ENCODE measurements around the gene NCKAP5.

NCKAP5 gene

DNA sequence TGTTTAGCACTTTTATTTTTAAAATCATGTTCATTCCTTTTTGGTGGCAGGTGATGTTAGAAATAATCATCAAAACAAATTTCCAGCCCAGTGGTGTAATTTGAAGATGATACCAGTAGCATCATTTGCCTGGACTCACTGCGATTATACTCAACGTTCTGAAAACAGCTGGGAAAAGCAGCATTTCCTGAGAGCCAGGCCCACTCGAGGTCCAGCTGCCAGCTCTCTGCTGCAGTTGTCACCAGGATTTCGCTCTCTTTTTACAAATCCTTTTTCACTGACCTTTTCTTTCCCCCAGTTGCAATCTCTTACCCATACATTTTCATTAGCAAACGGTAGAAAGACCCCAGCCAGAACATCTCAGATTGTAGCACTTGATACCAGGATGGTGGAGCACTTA, 787.6 kb downstream of the NCKAP5 start:
- no peak for DNase-seq

DNA sequence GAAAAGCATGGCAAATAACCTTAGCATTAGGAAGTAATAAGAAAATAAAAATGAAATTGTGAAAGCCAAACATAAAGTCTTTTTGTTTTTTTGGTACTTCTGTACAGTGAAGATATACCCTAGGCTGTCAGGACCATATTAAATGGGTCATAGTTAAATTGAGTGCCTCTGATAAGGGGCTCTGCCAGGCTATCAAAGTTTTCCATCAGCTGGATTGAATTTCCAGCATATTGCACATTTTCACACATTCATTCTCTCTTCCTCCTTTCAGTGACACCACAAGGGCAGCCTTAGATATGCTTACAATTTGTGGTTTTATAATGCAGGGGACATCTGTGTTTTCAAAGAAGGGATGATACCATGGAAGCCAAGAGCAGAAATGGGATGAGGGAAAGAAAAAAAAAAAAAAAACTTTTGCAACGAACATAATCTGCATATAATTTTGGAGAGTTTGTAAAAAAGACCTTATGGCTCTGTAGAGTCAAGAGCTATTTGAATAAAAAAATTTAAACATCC, 789.0 kb downstream of the NCKAP5 start:
- no peak for DNase-seq

GRCh38 chr2:132776287-132776686, 792.0 kb downstream of the NCKAP5 start:
- no peak for DNase-seq

DNA sequence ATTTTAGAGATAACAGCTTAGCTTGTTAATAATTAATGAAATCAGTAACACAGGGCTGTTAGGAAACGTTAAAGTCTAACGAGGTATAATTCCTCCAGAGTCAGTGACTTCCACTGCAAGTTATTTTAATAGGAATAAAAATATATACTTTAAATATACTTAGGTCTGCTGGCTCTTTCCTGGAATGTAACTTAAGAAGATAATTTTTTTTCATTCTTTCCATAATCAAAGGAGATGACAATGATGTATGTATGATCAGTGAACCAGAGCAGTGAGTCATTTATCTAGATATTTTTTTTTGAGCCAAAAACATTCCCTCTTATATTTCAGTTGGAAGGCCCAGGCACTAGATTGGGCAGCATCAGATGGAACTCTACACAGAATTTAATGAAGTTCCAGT, 794.1 kb downstream of the NCKAP5 start:
- DNase-seq = no peak

GRCh38 chr2:132773331-132773730, 794.9 kb downstream of the NCKAP5 start:
- no peak for DNase-seq

DNA sequence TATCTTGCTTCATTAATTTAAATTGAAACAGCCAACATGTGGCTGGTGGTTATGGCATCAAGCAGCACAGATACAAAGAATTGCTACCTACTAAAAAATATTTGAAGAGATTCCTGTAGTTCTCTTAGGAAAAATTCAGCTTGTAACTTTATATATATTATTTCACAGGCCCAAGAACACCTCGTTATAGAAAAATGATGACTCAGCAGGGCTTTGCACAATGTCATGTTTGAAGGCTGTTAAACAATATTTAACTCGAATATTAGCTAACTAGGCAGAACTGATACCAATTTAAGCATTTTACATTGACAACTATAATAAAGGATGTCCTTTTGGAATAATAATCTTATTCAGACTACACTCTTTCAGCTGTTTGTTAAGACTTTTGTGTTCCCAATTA, 795.9 kb downstream of the NCKAP5 start:
- DNase-seq = no peak

GRCh38 chr2:132766573-132766972, 801.7 kb downstream of the NCKAP5 start:
- no peak for DNase-seq

DNA sequence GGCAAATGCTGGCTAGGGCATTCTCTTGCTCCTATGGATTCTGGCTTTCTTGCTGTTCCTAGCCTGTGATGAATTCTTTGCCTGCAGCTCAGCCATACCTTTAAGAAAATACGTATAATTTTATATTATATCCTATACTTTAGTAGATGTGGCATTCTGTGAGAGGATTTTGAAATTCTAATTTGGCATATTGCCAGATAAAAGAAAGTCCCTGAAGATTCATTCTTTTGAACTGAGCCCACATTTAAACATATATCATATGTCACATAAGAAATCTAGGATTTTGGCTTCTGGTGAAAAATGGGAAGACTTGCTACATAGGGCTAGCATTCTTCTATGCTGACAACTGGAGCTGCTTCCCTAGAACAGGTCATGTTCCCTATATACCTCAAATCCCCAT, 806.8 kb downstream of the NCKAP5 start:
- DNase-seq = no peak

- DNase-seq = no peak
Measured at GRCh38 chr2:132760971-132761370, 807.3 kb downstream of the NCKAP5 start.

DNA sequence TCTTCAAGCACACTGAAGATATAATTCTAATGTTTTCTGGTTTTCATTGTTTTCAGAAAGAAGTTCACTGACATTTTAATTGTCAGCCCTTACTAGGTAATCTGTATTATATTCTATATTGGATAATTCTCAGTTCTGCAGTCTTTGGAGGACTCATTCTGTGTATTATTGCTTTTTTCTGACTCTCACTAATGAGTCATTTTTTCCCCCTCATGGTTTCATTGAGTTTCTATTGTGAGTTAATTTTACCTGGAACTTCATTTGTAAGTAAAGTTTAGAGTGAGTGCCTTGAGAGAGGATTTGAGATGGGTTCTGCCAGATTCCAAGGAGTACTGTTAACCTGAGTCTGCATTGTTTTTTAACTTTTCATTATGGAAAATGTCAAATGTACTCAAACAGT, 807.9 kb downstream of the NCKAP5 start:
- DNase-seq = no peak

DNA sequence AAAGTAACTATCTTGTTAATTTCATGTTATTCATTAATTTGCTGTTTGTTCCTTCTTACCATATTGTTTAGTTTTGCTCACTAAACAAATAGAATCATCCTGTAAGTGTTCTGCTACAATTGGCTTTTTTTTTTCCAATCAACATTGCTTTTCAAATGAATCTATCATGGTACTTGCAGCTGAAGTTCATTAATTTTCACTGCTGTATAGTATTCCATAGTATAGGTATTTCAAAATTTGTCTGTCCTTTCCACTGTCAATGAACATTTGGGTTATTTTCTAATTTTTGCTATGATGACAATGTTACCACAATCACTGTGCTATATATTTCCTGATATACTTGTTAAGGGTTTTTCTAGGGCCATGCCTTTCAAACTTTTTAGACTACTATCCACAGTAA, 809.3 kb downstream of the NCKAP5 start:
- DNase-seq = no peak

DNA sequence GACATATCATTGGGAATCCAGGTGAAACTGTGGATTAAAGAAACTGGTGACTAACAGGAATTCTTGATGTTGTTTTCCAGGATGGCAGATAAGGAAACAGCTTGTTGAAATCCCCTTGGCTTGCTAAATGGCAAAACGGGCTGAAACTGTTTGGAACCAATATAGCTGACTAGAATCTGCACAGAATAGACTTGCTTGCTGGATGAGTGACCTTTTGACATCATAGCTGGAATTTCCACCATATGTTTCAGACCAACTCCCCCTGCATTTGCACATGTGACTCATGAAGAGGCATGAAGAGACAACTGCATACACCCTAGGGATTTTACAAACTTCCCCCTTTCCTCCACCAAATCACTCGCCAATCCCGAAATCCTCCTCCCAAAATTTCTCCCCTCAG, 810.6 kb downstream of the NCKAP5 start:
- no peak for DNase-seq

DNA sequence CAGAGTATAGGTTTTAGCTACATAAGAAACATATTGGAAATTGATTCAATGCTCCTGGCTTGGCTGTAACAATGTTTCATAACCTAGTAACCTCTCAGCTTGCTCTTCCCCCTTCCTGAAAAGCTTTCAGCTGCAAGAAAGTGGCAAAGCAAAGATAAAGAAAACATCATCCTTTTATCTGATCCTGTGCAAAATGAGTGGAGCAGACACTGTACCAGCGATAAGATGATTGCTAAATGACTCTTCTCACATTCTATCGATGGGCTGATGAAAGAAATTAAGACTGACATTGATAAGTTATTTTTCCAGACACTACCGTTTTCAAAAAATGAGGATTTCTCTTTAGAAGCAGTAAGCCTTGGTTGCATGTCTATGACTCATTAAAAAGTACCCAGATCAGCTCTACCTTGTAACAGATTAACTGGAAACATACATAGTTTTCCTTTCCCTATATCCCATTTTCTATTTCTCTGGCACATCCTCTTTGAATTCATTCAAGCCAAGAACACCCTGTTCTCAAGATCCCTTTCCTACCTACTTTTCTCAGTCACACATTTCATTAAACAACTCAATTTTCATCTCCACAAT, 811.2 kb downstream of the NCKAP5 start:
- DNase-seq = no peak

DNA sequence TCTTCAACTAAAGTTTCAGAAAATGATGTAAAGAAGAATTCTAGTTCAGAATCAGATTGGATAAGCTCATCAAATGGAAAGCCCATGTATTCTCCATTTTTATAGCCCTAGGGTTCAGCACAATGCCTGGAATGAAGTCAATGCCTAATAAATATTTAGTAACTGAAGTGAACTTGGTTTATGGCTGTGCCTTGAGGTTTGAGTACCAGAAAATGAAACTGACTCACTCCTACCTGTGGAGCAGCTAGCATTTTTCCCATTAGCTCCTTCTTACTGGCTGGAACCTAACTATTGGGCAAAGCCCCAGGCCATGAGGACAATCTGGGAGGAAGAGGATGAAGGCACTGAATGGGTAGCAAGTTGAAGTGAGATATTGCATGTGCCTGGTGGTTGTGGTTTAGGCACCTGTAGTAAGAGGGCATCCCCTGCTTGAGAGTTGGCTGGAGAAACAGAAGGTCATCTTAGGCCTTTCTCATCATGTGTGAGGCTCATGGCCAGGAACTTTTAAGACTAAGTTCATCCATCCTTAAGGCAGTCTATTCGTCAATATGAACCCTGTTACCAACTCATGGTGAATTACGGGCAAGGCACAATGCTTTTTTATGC, 813.3 kb downstream of the NCKAP5 start:
- DNase-seq = no peak

- DNase-seq = no peak
Measured at GRCh38 chr2:132754392-132754791, 813.9 kb downstream of the NCKAP5 start.

DNA sequence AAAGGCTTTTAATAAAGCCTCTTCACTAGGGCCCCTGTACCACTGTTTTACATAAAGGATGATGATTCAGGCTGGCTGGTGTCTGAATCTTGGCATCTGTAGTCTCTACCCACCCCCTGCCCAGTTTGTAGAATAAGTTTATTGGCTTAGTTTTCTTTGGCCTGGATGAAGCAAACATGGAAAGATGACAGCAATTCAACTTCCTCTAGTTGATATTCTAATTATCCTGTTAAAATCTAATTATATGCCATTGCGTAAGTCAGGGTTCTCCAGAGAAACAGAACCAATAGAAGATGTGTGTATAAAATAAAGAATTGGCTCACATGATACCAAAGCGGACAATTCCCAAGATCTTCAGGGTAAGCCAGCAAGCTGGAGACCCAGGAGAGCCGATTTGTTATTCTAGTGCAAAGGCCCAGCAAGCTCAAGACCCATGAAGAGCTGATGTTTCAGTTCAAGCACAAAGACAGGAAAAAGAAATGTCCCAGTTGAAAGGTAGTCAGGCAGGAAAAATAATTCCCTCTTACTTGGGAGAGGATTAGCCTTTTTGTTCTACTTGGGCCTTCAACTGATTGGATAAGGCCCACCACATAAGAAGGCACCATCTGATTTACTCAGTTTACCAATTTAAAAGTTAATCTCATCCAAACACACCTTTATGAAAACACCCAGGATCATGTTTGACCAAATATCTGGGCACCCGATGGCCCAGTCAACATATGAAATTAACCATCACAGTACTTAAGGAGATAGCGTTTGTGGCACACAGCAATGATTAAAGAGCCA, 815.6 kb downstream of the NCKAP5 start:
- no peak for DNase-seq

GRCh38 chr2:132751836-132752235, 816.4 kb downstream of the NCKAP5 start:
- no peak for DNase-seq

DNA sequence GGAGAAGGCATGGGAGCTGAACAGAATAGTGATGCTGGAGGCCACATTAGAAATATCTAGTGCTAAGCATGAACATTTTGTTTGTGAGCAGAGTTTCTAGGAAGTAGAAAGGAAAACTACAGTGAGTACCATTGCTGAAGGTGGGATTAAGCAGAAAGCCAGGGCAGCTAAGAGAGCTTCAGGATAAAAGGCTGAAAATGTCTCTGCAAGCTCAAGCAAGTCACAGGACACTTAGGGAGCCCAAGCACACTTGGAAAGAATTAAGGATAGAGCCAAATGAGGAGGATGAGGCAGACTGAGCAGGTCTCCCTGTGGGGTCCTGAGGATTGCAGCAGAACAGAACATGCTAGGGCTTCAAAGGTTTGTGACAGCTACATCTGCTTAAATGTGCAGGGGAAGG, 817.7 kb downstream of the NCKAP5 start:
- no peak for DNase-seq

- DNase-seq = no peak
Measured at GRCh38 chr2:132747046-132747445, 821.2 kb downstream of the NCKAP5 start.

- no peak for DNase-seq
Measured at GRCh38 chr2:132741754-132742153, 826.5 kb downstream of the NCKAP5 start.

- DNase-seq = no peak
Measured at GRCh38 chr2:132740081-132740720, 828.1 kb downstream of the NCKAP5 start.

DNA sequence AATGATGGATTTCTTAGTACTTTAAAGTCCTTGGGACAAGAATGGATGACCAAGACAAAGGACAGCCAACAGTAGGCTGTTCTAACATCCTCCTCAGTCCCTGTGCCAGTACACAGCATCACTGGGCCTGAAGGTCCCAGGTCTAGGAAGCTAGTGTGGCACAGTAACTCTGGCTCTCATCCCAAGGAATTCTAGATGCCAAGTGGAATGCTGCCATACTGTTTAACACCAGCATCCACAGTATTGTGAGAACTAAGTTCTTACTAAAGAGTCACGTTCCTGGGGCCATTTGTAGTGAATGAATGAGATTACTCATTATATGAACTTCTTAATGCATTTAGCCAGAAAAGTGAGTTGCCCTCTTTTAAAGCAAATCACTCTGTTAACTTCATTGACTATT, 830.0 kb downstream of the NCKAP5 start:
- no peak for DNase-seq

DNA sequence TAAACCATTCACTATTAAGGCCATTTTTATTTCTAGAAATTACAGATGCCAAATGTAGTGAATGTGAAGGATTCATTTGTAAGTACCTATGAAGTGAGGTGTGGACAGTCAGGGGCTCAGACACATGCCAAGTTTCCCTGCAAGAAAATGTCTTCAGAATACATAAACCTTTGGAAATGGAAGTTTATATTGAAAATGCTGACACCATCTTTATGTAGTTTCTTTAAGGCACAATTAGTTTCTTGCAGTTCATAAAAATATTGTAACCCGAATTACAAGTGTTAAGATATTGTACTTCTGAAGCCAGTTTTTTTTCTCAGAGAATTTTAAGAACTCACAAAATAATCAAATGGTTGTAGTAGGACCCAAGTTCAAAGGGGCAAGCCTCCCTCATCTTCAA, 832.2 kb downstream of the NCKAP5 start:
- no peak for DNase-seq

DNA sequence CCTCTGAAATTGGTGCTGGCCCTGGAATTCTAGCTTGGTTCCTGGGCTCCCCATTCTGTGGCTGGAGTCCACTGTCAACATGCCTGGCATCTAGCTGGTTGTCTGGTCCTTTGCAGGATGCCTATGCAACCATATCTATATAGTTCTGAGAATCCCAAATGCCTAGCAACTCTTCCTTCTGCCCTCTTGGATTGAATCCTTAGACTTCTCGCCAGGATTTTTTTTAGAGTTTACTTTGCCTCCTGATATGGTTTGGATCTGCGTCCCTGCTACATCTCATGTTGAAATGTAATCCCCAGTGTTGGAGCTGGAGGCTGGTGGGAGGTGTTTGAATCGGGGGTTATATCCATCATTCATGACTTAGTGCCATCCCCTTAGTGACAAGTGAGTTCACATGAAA, 833.3 kb downstream of the NCKAP5 start:
- DNase-seq = no peak

All from right forelimb (tissue), 1 donor.